GM19043 (cell line): ENCODE results near the gene IL3RA.
"Not testable (repeated sequence)": the region's sequence is repeated elsewhere in the genome, so short reads cannot be mapped to it uniquely, and the experiment has no call there.

Source experiments
- ATAC-seq: cut with Tn5 transposase; IDR thresholded peaks from one replicate; pipeline ENCODE4 v1.9.1; 2021; ENCODE audit warnings: low read depth; ENCODE audit not compliant: unreplicated experiment

IL3RA gene

GRCh38 chrX:1336331-1336943, at the start of gene IL3RA:
Gene IL3RA, plus strand, starts transcription at chrX:1336785. Its CDS starts 4,981 bp downstream, at chrX:1341766.
- no peak for ATAC-seq

- no peak for ATAC-seq
Measured at GRCh38 chrX:1289535-1289934, 47.0 kb upstream of the IL3RA start.

- ATAC-seq, result no peak
Measured at GRCh38 chrX:1291110-1291740, 45.4 kb upstream of the IL3RA start.

GRCh38 chrX:1292575-1293290, 43.9 kb upstream of the IL3RA start:
- no peak for ATAC-seq

- ATAC-seq, result no peak
Measured at GRCh38 chrX:1294301-1295067, 42.1 kb upstream of the IL3RA start.

GRCh38 chrX:1295550-1295949, 41.0 kb upstream of the IL3RA start:
- ATAC-seq, result no peak

GRCh38 chrX:1297591-1297990, 39.0 kb upstream of the IL3RA start:
- ATAC-seq, result not testable (repeated sequence)

- ATAC-seq, result no peak
Measured at GRCh38 chrX:1300449-1300848, 36.1 kb upstream of the IL3RA start.

GRCh38 chrX:1305411-1305810, 31.2 kb upstream of the IL3RA start:
- no peak for ATAC-seq

GRCh38 chrX:1306909-1307625, 29.5 kb upstream of the IL3RA start:
- ATAC-seq, result no peak

- no peak for ATAC-seq
Measured at GRCh38 chrX:1307626-1308340, 28.8 kb upstream of the IL3RA start.

GRCh38 chrX:1308476-1308875, 28.1 kb upstream of the IL3RA start:
- ATAC-seq, result no peak

- ATAC-seq, result not testable (repeated sequence)
Measured at GRCh38 chrX:1308917-1309316, 27.7 kb upstream of the IL3RA start.

- no peak for ATAC-seq
Measured at GRCh38 chrX:1313788-1314187, 22.8 kb upstream of the IL3RA start.

GRCh38 chrX:1316527-1316926, 20.1 kb upstream of the IL3RA start:
- no peak for ATAC-seq

GRCh38 chrX:1321674-1322073, 14.9 kb upstream of the IL3RA start:
- ATAC-seq, result no peak

GRCh38 chrX:1322393-1322792, 14.2 kb upstream of the IL3RA start:
- ATAC-seq, result no peak

GRCh38 chrX:1323315-1323714, 13.3 kb upstream of the IL3RA start:
- ATAC-seq, result peak; percentile 64

- ATAC-seq, result no peak
Measured at GRCh38 chrX:1325515-1326116, 11.0 kb upstream of the IL3RA start.
